A549 (cell line): ENCODE data around the gene MAP3K20. TPM values are rescaled to one million over a fixed set of nuclear protein-coding genes. Genes with fewer than 3 reads are reported as not detected.

Experiments
- ATAC-seq, 2 experiments: fragments of 200-7000 bp in 1 of 2; fragments of >200 bp in 1 of 2; cut with Nextera tagmentation in 1 of 2; cut with Tn5 transposase in 1 of 2; 3 replicates each; pipeline versions ENCODE4 v1.8.0 to v1.9.1; 2018 to 2020; ENCODE audit warnings: mild to moderate bottlenecking in 1 of 2, moderate library complexity in 1 of 2
- CTCF ChIA-PET: fragments of 300-600 bp; sonication (Branson Sonifier 250); formaldehyde crosslinking; extraction: SDS; loops from one replicate; lab custom pipeline; 2021; ENCODE audit warnings: antibody characterized with exemption, inconsistent platforms; lab: Yijun Ruan, JAX
- POLR2A ChIA-PET: fragments of 350-600 bp; formaldehyde crosslinking; extraction: SDS; loops from one replicate; lab custom pipeline; 2021; ENCODE audit warnings: antibody characterized with exemption, inconsistent platforms; lab: Yijun Ruan, JAX
- DNase-seq, 2 experiments: peaks; one replicate each; pipeline versions ENCODE4 v3.0.0 to v3.0.0-alpha.2; 2011 to 2016; ENCODE audit warnings: low read depth in 1 of 2, low spot score in 1 of 2
- FAIRE-seq: peaks from 2 replicates; lab custom pipeline; 2011; peaks lifted over from hg19 to GRCh38; lab: Jason Lieb, UNC
- H3K27ac ChIP-seq, 2 experiments: fragments of >200 bp; sonication (Bioruptor Twin); formaldehyde crosslinking; 3 replicates each; pipeline ENCODE4 v1.5.1; 2016 to 2017
- H3K4me1 ChIP-seq: fragments of >200 bp; sonication (Bioruptor Twin); formaldehyde crosslinking; 3 replicates; pipeline ENCODE4 v1.6.1; 2016
- H3K4me2 ChIP-seq: fragments of >200 bp; sonication (Bioruptor Twin); formaldehyde crosslinking; 3 replicates; pipeline ENCODE4 v1.6.1; 2016
- H3K4me3 ChIP-seq: fragments of >200 bp; sonication (Bioruptor Twin); formaldehyde crosslinking; 3 replicates; pipeline ENCODE4 v1.5.1; 2016
- H3K9me3 ChIP-seq: fragments of >200 bp; sonication (Bioruptor Twin); formaldehyde crosslinking; 3 replicates; pipeline ENCODE4 v1.6.1; 2016
- CBX2 ChIP-seq: fragments of 200-600 bp; sonication (generic); IDR thresholded peaks from 2 replicates; pipeline ENCODE4 v1.6.1; 2016; ENCODE audit warnings: low read depth, mild to moderate bottlenecking, borderline replicate concordance
- EHF ChIP-seq: fragments of 250-450 bp; sonication (Bioruptor Pico); IDR thresholded peaks from 2 replicates; pipeline ENCODE4 v1.5.0; 2020; ENCODE audit warnings: mild to moderate bottlenecking
- ELK1 ChIP-seq: fragments of 150-350 bp; IDR thresholded peaks from 2 replicates; pipeline ENCODE4 v1.6.1; 2014; ENCODE audit warnings: low read depth, mild to moderate bottlenecking, low read length
- FOSL2 ChIP-seq, 2 experiments: fragments of 450-650 bp in 1 of 2; fragments of >200 bp in 1 of 2; sonication (Bioruptor Twin) in 1 of 2; formaldehyde crosslinking; IDR thresholded peaks; 2 replicates each; pipeline versions ENCODE4 v1.5.0 to v1.6.1; 2016 to 2020; ENCODE audit warnings: mild to moderate bottlenecking in 1 of 2, moderate library complexity in 1 of 2
- FOXS1 ChIP-seq: fragments of 250-450 bp; sonication (Bioruptor Pico); IDR thresholded peaks from 2 replicates; pipeline ENCODE4 v1.5.0; 2020; ENCODE audit warnings: mild to moderate bottlenecking, moderate library complexity
- HES2 ChIP-seq: fragments of >200 bp; sonication (Bioruptor Twin); formaldehyde crosslinking; IDR thresholded peaks from 2 replicates; pipeline ENCODE4 v1.6.1; 2016
- HEYL ChIP-seq: fragments of 250-450 bp; sonication (Bioruptor Pico); IDR thresholded peaks from 2 replicates; pipeline ENCODE4 v1.8.0; 2021; ENCODE audit warnings: mild to moderate bottlenecking, moderate library complexity
- JUN ChIP-seq, 2 experiments: fragments of >200 bp; sonication (Bioruptor Twin); formaldehyde crosslinking; IDR thresholded peaks; 2 replicates in 1 of 2; 3 replicates in 1 of 2; pipeline ENCODE4 v1.6.1; 2016 to 2017
- JUNB ChIP-seq: fragments of >200 bp; sonication (Bioruptor Twin); formaldehyde crosslinking; IDR thresholded peaks from 2 replicates; pipeline ENCODE4 v1.6.1; 2016
- MAFK ChIP-seq: fragments of 450-650 bp; IDR thresholded peaks from 2 replicates; pipeline ENCODE4 v1.6.1; 2014; ENCODE audit not compliant: partially characterized antibody
- NFE2L2 ChIP-seq: fragments of 150-350 bp; conservative IDR thresholded peaks from 2 replicates; pipeline ENCODE4 v1.6.1; 2014; ENCODE audit warnings: low read length
- NPAS2 ChIP-seq: fragments of 250-450 bp; sonication (Bioruptor Pico); IDR thresholded peaks from 2 replicates; pipeline ENCODE4 v1.8.0; 2022; ENCODE audit warnings: mild to moderate bottlenecking, moderate library complexity, borderline replicate concordance
- PBX3 ChIP-seq: IDR thresholded peaks from 2 replicates; pipeline ENCODE4 v1.6.1; 2012
- PHF8 ChIP-seq: fragments of 200-600 bp; sonication (generic); IDR thresholded peaks from 2 replicates; pipeline ENCODE4 v1.6.1; 2016; ENCODE audit warnings: low read depth, mild to moderate bottlenecking, antibody characterized with exemption, moderate library complexity, borderline replicate concordance
- RARB ChIP-seq: fragments of 250-450 bp; sonication (Bioruptor Pico); IDR thresholded peaks from 2 replicates; pipeline ENCODE4 v1.8.0; 2021; ENCODE audit warnings: mild to moderate bottlenecking, moderate library complexity
- RCOR1 ChIP-seq: fragments of 150-350 bp; IDR thresholded peaks from 2 replicates; pipeline ENCODE4 v1.6.1; 2014; ENCODE audit warnings: antibody characterized with exemption, low read length, low read depth
- SMC3 ChIP-seq: fragments of >200 bp; sonication (Bioruptor Twin); formaldehyde crosslinking; IDR thresholded peaks from 3 replicates; pipeline ENCODE4 v1.6.1; 2018; ENCODE audit warnings: inconsistent platforms
- ZNF302 ChIP-seq: fragments of 250-450 bp; sonication (Bioruptor Pico); IDR thresholded peaks from 2 replicates; pipeline ENCODE4 v1.9.0; 2021; ENCODE audit warnings: inconsistent platforms, mild to moderate bottlenecking, moderate library complexity
- ZSCAN20 ChIP-seq: fragments of 250-450 bp; sonication (Bioruptor Pico); IDR thresholded peaks from 2 replicates; pipeline ENCODE4 v1.8.0; 2022; ENCODE audit warnings: mild to moderate bottlenecking, moderate library complexity
- whole genome bisulfite sequencing: methylation state at CpG from one replicate; pipeline ENCODE4 v1.1.6; 2017; ENCODE audit errors: missing lambda C conversion rate; 5-methylcytosine and 5-hydroxymethylcytosine counted together
- polyA plus RNA-seq, 4 experiments: library from polyadenylated mRNA; depleted of rRNA in 3 of 4; stranded (reverse); fragments of >200 nt; fragmentation: RNase III in 1 of 4; extraction: RNeasy Plus Mini Kit Qiagen cat#74134 plus additional on column Dnase treatment in 1 of 4; gene quantifications; 2 replicates in 3 of 4; 3 replicates in 1 of 4; pipeline ENCODE4 v1.2.3, GENCODE V29; 2011 to 2017
- TF ChIP-seq, protein P1 (sequence below): fragments of >200 bp; sonication (Bioruptor Twin); formaldehyde crosslinking; IDR thresholded peaks from 3 replicates; pipeline ENCODE4 v1.6.1; 2016
- TF ChIP-seq, protein P2 (sequence below): fragments of 250-450 bp; sonication (Bioruptor Pico); IDR thresholded peaks from 2 replicates; pipeline ENCODE4 v1.5.0; 2021; ENCODE audit warnings: mild to moderate bottlenecking, moderate library complexity, borderline replicate concordance

The MAP3K20 gene
- polyA plus RNA-seq, 2 of the 4 experiments (the other 2 are of a cell fraction) = 34.7 to 80.7 TPM

DNA sequence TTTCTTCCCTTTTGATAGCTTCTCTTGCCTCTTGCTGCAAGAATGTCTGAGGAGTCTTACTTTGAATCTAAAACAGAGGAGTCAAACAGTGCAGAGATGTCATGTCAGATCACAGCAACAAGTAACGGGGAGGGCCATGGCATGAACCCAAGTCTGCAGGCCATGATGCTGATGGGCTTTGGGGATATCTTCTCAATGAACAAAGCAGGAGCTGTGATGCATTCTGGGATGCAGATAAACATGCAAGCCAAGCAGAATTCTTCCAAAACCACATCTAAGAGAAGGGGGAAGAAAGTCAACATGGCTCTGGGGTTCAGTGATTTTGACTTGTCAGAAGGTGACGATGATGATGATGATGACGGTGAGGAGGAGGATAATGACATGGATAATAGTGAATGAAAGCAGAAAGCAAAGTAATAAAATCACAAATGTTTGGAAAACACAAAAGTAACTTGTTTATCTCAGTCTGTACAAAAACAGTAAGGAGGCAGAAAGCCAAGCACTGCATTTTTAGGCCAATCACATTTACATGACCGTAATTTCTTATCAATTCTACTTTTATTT lies 145.6 kb downstream of the MAP3K20 start:
- Histone ChIP-seq H3K27ac (no peak overlapping the region), H3K4me3 (no peak overlapping the region), H3K4me1 (peaks cover 17% of the 10 kb centered on the region)
- DNase-seq = no peak
- no peak for ATAC-seq
- FAIRE-seq = no peak
- TF ChIP-seq MAFK (peak; percentile 71), HES2 (no peak)
- TF ChIP-seq, all 56 proteins: peak for 1
- ChIA-PET CTCF (interaction anchor here (0.9 to 16.4 kb wide), 4 partner anchors 10 to 248 kb away, joined by 3 to 395 read pairs (median 4); no protein-coding TSS in a partner anchor), POLR2A (no interaction called here)
- Histone ChIP-seq H3K4me2 (no peak overlapping the region), H3K9me3 (no peaks in the 10 kb centered on the region)
- WGBS = 98% methylated on average over 4 of the region's 4 CpGs

DNA sequence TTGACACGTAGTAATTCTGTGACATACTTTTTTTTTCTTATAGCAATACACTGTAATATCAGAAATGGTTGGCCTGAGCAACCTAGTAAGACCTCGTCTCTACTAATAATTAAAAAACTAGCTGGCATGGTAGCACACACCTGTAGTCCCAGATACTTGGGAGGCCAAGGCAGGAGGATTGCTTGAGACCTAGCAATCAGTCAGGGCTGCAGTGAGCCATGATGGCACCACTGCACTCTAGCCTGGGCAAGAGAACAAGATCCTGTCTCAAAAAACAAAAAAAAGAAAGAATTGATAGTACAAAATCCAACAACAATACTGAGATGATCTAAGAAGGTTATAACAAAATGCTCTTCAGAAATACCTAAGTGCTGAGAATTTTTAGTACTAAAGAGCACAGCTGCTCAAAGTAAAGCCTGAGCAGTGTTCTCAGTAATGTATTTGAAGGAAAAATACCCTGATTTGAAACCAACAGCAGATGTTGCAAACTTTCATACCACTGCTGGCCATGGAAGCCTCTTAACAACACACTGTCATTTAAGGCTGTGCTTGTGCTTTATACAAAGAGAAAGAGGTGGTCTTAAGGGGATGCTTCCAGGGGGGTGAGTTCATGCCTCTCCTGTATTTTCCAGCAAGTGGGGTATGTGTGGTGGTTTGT lies 146.4 kb downstream of the MAP3K20 start:
- no peak overlapping the region for H3K27ac ChIP-seq
- DNase-seq = no peak
- H3K4me3 ChIP-seq = no peak overlapping the region
- ChIA-PET POLR2A (no interaction called here), CTCF (interaction anchor here (1.1 to 2.0 kb wide), 3 partner anchors 8 to 199 kb away, joined by 4 to 13 read pairs (median 6); no protein-coding TSS in a partner anchor)
- H3K4me2 ChIP-seq = no peak overlapping the region
- no peak for FAIRE-seq
- TF ChIP-seq HEYL (CRISPR knock-in tag) (no peak), JUN (IDR thresholded peaks at IDR 0.05) (no peak)
- WGBS = 84% methylated on average over 2 of the region's 2 CpGs
- no peaks in the 10 kb centered on the region for H3K9me3 ChIP-seq
- no peak for ATAC-seq
- peaks cover 25% of the 10 kb centered on the region for H3K4me1 ChIP-seq

DNA sequence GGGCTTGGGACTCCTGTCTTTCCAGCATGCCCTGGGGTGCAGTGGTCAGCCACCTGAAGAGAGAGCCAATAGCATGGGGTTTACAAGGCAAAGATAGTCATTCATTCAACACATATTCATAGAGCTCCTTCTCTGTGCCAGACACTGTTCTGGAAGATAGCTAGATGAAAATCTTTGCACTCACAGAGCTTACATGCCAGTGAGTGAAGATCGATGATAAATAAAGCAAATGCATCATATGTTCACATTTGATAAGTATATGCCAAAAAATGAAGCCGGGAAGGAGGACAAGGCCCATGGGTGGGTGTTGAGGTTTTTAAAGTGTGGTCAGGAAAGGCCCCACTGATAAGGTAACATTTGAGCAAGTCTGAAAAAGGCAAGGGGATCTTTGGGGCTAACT lies 148.2 kb downstream of the MAP3K20 start:
- ChIA-PET CTCF (interaction anchor here (0.9 to 2.0 kb wide), 3 partner anchors 8 to 196 kb away, joined by 3 to 13 read pairs (median 3); no protein-coding TSS in a partner anchor), POLR2A (no interaction called here)
- DNase-seq (no peak), ATAC-seq (peak in 1 of 2 experiments; percentile 27; a peak in 1 of 6 replicates), FAIRE-seq (no peak)
- Histone ChIP-seq H3K4me2 (no peak overlapping the region), H3K27ac (no peak overlapping the region), H3K4me1 (peaks cover 29% of the 10 kb centered on the region), H3K9me3 (no peaks in the 10 kb centered on the region), H3K4me3 (no peak overlapping the region)
- TF ChIP-seq FOXS1 (CRISPR knock-in tag) (no peak), EHF (no peak), RCOR1 (no peak), PBX3 (no peak), ZSCAN20 (CRISPR knock-in tag) (no peak), JUN (IDR thresholded peaks at IDR 0.05) (no peak), PHF8 (no peak)
- WGBS = 98% methylated on average over 2 of the region's 2 CpGs

GRCh38 chr2:173226899-173227698 lies 151.5 kb downstream of the MAP3K20 start:
- ATAC-seq (peak in 1 of 2 experiments; percentile 62; a peak in 2 of 6 replicates), DNase-seq (peak in 1 of 2 experiments; percentile 28), FAIRE-seq (no peak)
- H3K4me2 ChIP-seq = peak overlapping the region; percentile 67
- H3K4me3 ChIP-seq = no peak overlapping the region
- CTCF ChIA-PET = interaction anchor here (0.8 to 2.0 kb wide), 5 partner anchors 10 to 296 kb away, joined by 3 to 9 read pairs (median 5); no protein-coding TSS in a partner anchor
- peak overlapping the region in 1 of 2 experiments; percentile 8; a peak in 1 of 6 replicates for H3K27ac ChIP-seq
- POLR2A ChIA-PET = interaction anchor here (0.6 kb wide), 1 partner anchor 198 kb away, joined by 3 read pairs; no protein-coding TSS in a partner anchor
- H3K4me1 ChIP-seq = peaks cover 28% of the 10 kb centered on the region
- 42% methylated on average over 7 of the region's 7 CpGs for WGBS
- H3K9me3 ChIP-seq = no peaks in the 10 kb centered on the region
- no peak for TF ChIP-seq ZNF302 (CRISPR knock-in tag)
- no peak for TF ChIP-seq ELK1
- TF ChIP-seq NFE2L2 = no peak
- no peak for TF ChIP-seq RARB (CRISPR knock-in tag)
- TF ChIP-seq, protein P1, sequence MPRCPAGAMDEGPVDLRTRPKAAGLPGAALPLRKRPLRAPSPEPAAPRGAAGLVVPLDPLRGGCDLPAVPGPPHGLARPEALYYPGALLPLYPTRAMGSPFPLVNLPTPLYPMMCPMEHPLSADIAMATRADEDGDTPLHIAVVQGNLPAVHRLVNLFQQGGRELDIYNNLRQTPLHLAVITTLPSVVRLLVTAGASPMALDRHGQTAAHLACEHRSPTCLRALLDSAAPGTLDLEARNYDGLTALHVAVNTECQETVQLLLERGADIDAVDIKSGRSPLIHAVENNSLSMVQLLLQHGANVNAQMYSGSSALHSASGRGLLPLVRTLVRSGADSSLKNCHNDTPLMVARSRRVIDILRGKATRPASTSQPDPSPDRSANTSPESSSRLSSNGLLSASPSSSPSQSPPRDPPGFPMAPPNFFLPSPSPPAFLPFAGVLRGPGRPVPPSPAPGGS = no peak
- TF ChIP-seq, protein P2, sequence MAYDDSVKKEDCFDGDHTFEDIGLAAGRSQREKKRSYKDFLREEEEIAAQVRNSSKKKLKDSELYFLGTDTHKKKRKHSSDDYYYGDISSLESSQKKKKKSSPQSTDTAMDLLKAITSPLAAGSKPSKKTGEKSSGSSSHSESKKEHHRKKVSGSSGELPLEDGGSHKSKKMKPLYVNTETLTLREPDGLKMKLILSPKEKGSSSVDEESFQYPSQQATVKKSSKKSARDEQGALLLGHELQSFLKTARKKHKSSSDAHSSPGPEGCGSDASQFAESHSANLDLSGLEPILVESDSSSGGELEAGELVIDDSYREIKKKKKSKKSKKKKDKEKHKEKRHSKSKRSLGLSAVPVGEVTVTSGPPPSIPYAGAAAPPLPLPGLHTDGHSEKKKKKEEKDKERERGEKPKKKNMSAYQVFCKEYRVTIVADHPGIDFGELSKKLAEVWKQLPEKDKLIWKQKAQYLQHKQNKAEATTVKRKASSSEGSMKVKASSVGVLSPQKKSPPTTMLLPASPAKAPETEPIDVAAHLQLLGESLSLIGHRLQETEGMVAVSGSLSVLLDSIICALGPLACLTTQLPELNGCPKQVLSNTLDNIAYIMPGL (CRISPR knock-in tag) = no peak
- TF ChIP-seq NPAS2 (CRISPR knock-in tag) = no peak
- TF ChIP-seq FOSL2 (IDR thresholded peaks at IDR 0.05) = no peak
- TF ChIP-seq FOSL2 (CRISPR knock-in tag; IDR thresholded peaks at IDR 0.05) = no peak
- no peak for TF ChIP-seq SMC3
- TF ChIP-seq JUNB = no peak
- no peak for TF ChIP-seq CBX2
